Femur (tissue), 1 donor: ENCODE measurements around the gene NELFB.
"Not testable (repeated sequence)": the region's sequence is repeated elsewhere in the genome, so short reads cannot be mapped to it uniquely, and the experiment has no call there.

Experiments
- DNase-seq: peaks from one replicate; pipeline ENCODE4 v3.0.0-alpha.2; 2017

The NELFB gene

GRCh38 chr9:137234758-137235423, 20.2 kb upstream of the NELFB start:
- DNase-seq: no peak

DNA sequence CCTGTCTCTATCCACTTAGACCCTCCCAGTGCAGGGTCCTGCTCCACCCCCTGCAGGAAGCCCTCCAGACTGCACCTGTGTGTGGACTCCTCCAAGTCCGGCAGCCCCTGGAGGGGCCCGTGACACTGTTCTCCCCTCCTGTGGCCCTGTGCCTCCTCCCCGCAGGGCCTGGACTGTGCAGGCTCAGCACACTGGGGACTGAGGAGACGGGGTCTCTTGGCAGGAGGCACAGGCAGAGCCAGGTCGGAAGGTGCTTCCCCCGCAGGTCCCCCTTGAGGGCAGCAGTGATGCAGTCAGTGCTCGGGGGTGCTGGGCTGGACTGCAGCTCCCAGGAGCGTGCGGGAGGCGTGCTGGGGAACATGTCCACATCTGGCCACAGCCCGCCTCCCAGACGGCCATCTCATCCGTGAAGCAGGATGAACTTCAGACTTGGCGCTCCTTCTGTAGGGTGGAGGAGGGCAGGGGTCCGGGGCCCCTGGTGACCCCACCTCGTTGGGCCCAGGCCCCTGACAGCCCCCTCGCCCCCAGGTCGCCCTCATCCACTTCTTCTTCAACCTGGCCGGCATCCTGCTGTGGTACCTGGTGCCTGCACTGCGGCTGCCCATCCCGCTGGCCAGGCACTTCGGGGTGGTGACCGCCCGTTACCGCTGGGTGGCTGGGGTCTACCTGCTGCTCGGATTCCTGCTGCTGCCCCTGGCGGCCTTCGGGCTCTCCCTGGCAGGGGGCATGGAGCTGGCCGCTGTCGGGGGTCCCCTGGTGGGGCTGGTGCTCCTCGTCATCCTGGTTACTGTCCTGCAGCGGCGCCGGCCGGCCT, 19.5 kb upstream of the NELFB start:
- DNase-seq: no peak

- peak; percentile 90 for DNase-seq
Measured at GRCh38 chr9:137236238-137236935, 18.7 kb upstream of the NELFB start.

GRCh38 chr9:137236936-137237421, 18.1 kb upstream of the NELFB start:
- peak; percentile 51 for DNase-seq

DNA sequence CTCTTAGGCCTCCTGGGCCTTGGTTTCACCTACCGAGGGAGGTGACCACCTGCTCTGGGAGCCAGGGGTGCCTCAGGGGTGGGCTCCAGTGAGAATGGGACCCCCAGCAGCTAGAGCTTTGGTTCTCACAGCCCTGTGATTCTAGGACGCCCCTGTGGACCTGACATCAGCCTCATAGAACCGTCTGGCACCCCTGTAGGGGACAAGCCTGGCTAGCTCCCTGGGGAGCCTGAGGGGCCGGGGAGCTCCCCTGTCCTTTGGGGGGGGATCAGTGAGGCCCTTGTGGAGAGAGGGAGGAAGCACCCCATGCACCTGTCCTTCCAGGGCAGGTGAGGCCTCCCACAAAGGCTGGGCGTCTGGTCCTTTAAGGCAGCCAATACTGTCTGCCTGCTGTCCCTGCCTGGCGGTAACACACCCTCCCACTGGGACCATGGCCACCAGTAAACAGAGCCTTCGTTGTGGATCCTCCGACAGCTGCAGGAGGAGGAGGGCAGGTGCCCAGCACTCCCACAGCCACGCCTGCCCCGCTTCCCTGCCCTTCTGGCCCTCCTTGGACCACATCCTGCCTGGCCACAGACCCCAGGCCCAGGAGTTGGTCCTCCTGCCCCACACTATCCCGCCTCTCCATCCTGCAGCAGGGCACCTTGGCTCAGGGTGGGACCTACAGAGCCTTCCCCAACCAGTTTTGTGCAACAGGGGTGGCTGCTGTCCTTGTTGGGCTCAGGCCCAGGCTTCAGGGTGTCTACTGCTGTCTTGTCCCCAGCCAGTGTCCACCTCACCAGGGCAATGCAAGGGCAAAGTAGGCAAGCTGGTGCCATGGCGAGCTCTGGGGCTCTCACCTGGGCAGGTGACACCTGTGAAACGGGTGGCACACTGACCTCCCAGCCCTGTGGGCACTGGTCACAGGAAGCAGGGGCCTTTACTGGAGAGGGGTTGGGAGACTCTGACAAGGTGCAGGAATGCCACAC, 17.1 kb upstream of the NELFB start:
- peak; percentile 75 for DNase-seq

DNA sequence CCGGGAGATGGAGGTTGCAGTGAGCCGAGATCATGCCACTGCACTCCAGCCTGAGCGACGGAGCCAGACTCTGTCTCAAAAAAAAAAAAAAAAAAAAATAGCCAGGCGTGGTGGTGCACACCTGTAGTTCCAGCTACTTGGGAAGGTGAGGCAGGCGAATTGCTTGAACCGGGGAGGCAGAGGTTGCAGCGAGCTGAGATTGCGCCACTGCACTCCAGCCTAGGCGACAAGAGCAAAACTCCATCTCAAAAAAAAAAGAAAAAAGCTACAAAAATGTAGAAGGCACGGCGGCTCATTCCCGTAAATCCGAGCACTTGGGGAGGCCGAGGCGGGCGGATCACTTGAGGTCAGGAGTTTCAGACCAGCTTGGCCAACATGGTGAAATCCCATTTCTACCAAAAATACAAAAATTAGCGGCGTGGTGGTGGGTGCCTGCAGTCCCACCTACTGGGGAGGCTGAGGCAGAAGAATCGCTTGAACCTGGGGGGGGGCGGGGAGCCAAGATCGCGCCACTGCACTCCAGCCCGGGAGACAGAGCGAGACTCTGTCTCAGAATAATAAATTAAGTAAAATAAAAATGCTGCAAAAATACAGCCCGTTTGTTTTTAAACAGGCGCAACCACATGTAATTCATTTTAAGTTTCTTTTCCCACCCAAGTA, 15.5 kb upstream of the NELFB start:
- DNase-seq: not testable (repeated sequence)

DNA sequence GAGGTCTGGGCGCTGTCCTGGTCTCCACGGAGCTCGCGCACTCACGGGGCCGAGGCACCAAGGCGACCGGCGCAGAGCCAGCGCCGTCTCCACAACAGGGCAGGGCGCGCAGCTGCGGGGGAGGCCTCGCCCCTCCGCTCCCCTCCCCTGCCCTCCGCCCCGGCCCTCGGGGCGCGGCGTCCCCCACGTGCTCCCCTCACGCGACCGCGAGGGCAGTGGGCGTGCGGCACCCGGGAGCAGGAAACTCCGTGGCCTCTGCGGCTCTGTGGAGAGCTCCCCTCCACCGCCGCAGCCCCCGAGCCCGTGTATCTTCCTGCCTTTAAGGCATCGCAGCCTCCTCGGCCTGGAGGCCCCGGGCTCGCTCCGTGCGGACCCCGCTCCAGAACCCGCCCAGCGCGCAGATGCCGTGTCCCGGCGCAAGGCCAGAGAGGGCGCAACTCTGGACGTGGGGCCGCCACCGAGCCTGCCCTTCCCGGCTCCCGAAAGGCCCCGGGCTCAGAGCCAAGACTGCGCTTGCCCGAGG, 14.7 kb upstream of the NELFB start:
- peak; percentile 88 for DNase-seq

DNA sequence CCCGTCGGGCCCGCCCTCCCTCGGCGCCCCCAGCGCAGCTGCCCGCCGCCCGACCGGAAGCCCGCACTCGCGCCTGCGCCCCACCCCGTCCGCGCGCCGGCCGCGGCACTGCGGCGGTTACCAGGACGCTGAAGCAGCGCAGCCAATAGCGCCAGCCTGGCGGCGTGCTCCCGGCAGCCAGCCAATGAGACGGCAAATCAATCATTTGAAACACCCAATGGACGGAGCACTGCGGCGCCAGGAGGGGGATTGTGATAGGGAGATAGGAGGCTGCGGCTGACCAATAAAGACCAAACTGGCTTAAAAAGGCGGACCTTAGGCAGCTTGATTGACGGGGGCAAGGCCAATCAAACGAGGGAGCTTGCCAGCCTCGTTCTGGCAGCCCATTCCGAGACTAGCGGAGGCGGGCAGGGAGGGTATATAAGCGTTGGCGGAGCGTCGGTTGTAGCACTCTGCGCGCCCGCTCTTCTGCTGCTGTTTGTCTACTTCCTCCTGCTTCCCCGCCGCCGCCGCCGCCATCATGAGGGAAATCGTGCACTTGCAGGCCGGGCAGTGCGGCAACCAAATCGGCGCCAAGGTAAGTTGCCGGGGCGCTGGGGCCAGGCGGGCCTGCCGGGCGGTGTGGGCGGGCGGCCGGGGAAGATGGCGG, 14.2 kb upstream of the NELFB start, which contains the start of gene TUBB4B:
Gene TUBB4B (plus strand): TSS at position 447 of the 649 bp plus-strand sequence. CDS start 74 bp downstream, at position 521.
- peak; percentile 100 for DNase-seq

- no peak for DNase-seq
Measured at GRCh38 chr9:137241490-137242268, 13.4 kb upstream of the NELFB start.

DNA sequence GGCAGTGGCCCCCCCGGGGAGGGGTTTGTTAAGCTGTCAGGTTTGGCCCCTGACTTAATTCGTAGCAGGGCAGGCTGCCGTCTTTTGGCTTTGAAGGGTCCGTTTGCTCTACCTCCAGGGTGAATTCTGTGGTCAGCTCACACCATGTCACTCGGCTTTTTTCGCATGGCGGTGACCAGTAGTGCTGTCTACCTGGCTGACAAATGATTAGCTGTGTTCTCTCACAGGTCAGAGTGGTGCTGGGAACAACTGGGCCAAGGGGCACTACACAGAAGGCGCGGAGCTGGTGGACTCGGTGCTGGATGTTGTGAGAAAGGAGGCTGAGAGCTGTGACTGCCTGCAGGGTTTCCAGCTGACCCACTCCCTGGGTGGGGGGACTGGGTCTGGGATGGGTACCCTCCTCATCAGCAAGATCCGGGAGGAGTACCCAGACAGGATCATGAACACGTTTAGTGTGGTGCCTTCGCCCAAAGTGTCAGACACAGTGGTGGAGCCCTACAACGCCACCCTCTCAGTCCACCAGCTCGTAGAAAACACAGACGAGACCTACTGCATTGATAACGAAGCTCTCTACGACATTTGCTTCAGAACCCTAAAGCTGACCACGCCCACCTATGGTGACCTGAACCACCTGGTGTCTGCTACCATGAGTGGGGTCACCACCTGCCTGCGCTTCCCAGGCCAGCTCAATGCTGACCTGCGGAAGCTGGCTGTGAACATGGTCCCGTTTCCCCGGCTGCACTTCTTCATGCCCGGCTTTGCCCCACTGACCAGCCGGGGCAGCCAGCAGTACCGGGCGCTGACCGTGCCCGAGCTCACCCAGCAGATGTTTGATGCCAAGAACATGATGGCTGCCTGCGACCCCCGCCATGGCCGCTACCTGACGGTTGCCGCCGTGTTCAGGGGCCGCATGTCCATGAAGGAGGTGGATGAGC, 12.6 kb upstream of the NELFB start:
- no peak for DNase-seq

- not testable (repeated sequence) for DNase-seq
Measured at GRCh38 chr9:137243266-137243625, 11.9 kb upstream of the NELFB start.

DNA sequence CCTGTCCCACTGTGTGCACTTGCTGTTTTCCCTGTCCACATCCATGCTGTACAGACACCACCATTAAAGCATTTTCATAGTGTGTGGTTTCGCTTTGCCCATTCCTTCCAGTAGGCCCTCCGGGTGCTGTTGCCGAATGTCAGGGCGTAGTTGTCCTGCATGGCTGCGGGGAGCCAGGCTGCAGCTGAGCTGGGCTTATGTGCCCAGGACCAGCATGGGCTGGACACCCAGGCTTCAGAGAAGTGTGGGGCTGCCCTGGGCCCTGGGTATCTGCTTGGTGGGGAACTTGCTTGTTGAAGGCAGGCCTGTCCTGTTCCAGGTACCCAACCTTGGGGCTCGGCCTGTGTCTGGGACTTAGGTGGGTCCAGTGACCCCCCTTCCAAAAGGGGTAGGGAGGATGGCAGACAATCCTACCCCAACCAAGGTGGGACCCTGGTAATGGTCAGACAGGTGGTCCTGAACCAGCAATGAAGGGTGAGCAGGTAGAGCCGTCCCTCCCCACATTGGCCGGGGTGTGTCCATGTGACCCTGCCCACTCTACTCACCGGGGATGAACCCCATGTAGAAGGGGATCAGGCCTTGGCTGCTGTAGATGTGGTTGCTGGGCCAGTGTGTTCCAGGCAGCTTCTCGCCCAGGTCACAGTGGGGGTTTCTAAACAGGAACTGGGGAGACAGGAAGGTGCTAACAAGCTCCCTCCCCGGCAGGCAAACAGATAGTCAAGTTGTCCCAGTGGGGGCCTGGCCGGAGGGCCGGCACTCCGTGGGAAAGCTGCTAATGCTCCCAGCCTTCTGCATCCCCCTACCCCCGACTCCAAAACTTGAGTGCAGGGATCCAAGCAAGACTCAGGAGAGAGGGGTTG, 11.3 kb upstream of the NELFB start:
- no peak for DNase-seq

DNA sequence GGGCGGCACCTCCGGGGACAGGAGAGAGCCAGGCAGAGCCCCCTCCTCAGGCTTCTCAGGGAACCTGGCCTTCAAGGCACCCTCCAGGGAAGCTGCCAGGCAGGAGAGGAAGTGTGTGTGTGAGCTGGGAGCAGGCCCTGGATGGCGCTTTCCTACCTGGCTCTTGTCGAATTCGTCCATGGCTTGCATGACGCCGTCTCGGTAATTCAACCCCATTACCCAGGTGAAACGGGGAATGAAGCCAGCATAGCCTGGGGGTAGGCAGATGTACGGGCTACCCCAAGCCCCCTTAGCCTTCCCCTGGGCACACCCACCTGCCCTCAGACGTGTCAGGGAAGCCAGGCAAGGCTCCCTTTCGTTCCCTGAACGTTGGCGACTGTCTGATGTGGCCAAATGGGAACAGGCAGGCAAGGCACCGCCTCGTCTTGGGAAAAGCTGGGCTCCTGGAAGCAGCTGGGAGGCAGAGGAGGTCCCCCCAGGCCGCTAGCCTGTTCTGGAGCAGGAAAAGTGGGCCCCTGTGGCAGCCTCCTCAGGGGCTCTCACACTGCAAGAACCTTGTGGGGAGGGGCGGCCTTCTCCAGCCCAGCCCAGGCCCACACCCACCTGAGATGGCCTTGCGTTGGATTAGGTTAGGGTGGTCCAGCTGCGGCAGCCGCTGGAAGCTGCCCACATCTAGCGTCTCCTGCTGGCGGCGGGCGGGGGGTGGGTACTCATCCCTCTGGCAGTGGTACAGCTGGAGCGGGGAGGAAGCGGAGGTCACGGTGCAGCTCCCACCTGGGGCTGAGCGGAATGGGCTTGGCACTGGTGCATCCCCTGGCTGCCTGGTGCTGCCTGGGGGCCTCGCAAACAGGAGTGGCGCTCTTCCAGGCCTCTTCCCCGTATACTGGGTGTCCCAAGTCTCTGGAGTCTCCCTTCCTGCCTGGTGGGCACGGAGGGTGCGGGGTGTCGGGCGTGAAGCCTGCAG, 10.4 kb upstream of the NELFB start:
- no peak for DNase-seq

DNA sequence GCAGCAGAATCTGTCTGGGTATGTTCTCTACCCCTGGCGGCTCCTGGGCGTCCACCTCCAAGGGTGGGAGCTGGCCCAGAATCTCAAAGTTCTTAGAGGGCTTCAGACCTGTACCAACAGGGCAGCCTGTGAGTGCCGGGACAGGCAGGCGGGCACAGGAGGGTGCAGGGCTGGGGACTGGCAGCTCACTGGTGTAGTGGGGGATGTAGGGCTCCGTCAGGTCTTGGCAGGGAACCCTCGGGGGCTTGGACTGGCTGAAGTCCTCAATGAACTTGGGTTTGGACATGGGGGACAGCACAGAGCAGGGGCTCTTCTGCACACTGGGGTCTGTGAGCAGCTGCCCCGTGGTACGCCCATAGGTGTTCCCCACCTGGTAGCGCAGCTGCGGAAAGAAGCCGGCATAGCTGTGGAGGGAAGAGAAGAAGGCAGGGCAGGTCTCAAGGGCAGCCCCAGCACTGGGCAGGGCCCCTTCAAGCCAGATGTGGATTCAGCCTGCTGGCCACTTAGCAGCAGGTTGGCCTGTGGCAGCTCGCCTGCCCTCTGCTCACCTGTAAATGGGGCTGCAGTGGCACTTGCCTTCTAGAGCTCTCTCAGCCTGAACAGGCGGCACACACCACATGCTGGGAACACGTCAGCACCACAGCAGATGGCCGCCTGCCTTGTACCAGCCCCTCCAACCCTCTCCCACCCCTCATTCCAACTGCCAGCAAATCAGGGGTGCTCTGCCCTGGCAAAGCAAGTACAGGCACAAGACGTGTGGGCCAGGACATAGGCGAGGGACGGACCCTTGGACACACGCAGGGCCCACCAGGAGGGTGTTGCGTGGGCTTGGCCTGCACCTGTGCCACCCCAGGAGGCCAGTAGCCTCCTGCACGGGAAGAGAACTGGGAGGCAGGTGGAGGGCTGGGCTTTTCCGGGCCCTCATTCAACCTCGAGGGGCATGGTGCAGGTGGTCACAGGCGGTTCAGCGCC, 9.4 kb upstream of the NELFB start:
- DNase-seq: no peak

DNA sequence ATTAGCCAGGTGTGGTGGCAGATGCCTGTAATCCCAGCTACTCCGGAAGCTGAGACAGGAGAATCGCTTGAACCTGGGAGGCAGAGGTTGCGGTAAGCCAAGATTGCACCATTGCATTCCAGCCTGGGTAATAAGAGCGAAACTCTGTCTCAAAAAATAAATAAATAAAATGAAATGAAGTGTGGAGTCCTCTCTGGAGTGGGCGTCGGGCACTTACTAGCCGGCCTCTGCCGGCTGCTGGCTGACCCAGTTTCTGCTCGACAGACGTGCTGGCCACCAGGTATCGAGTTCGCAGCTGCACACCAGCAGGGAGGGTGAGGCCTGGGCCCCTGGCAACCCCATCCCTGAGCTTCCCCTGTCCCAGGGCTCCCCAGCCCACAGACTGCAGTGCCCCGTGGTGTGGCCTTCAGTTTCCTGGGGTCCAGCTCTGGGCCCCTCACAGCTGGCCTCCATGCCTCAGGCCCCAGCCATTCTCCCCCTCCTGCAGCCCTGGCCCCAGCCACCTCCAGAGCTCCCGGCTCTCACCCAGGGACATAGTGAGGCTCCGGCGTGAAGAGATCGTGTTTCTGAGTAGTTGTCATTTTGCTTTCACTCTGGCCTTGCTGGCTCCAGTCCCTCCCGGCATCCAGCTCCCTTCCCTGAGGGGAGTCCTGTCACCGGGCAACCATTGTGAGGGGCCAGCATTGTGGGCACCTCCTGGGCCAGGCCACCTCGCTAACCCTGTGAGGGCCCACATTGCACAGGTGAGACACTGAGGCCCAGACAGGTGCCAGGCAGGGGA, 7.8 kb upstream of the NELFB start:
- no peak for DNase-seq
